ENCODE results near the gene AGPAT4.

DNA sequence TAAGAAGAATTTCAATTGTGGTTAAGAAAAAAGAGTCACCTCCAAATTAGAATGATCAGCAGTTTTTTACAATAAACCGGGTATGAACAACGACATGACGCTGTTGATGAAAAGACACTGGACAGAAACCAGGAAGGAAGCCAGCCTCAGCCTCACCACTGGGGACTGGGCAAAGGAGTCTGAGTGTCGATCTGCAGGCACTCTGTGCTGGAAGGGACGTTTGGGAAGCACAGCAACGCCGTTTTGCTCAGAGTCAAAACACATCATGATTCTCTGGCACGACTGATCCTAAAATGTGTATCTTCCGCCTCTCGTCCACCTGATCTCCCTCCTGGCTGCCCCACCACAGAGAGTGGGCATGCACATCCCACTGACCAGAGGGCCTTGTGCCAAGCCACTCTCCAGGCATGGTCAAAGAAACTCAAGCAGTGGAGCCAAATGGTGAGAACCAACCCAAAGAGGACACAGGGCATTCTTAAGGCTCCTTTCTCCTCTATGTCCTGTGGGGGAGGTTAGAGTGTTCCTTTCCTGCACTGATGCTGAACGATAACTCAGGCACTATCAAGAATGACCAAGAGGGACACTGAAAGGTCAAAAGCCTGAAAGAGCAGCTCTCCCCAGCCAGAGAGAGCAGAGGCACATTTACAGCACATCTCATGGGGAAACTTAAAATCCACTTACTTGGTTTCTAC lies 68.8 kb downstream of the AGPAT4 start:
- TF ChIP-seq, protein P1, sequence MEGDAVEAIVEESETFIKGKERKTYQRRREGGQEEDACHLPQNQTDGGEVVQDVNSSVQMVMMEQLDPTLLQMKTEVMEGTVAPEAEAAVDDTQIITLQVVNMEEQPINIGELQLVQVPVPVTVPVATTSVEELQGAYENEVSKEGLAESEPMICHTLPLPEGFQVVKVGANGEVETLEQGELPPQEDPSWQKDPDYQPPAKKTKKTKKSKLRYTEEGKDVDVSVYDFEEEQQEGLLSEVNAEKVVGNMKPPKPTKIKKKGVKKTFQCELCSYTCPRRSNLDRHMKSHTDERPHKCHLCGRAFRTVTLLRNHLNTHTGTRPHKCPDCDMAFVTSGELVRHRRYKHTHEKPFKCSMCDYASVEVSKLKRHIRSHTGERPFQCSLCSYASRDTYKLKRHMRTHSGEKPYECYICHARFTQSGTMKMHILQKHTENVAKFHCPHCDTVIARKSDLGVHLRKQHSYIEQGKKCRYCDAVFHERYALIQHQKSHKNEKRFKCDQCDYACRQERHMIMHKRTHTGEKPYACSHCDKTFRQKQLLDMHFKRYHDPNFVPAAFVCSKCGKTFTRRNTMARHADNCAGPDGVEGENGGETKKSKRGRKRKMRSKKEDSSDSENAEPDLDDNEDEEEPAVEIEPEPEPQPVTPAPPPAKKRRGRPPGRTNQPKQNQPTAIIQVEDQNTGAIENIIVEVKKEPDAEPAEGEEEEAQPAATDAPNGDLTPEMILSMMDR (IDR thresholded peaks at IDR 0.05; ENCODE audit: low read depth, low read length) = no peak
- TF ChIP-seq POLR2A (IDR thresholded peaks at IDR 0.05; ENCODE audit: extremely low read depth, insufficient read length) = no peak
- TF ChIP-seq, protein P2, sequence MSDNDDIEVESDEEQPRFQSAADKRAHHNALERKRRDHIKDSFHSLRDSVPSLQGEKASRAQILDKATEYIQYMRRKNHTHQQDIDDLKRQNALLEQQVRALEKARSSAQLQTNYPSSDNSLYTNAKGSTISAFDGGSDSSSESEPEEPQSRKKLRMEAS (IDR thresholded peaks at IDR 0.05; ENCODE audit: low read depth, low read length) = no peak

All from NB4 (cell line).